GM19238 (cell line): ENCODE results near the gene ZBTB45.

Experiments used
- DNase-seq: peaks from one replicate; pipeline ENCODE4 v3.0.0; 2011; ENCODE audit warnings: low spot score; ENCODE audit not compliant: insufficient read length

The ZBTB45 gene

GRCh38 chr19:58519355-58520256 is at the start of gene ZBTB45:
ZBTB45 (minus strand) TSS chr19:58519810; CDS start chr19:58517673, 2,137 bp downstream.
- peak; percentile 79 for DNase-seq

DNA sequence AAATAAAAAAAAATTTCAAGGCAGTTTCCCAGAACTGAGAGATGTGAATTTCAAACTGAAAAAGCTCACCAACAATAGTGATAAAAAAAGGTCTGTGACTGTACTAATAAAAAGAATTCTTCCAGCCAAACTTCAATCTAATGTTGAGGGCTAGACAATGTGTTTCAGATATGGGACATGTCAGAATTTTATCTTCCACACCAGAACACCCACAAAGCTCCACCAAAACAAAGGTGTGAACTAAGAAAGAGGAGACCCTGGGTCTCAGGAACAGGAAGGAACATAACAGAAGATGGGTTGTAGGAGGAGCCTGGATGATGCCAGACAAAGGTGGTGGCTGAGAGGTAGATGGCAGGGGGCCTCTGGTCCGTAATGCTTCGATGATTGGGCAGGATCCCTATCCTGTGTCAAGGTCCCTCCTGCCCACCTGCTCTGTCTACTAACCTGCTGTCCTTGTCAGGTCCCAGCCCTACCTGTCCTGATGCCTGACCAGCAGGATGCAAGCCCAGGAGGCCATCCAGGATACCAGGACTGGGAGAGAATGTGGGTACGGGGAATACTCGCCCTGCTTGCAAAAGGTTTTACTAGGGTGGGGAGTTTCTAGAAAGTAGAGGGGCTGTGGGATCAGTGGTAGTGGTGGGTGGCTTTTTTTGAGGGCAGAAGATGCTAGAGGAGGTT is 49.0 kb upstream of the ZBTB45 start:
- DNase-seq: no peak

DNA sequence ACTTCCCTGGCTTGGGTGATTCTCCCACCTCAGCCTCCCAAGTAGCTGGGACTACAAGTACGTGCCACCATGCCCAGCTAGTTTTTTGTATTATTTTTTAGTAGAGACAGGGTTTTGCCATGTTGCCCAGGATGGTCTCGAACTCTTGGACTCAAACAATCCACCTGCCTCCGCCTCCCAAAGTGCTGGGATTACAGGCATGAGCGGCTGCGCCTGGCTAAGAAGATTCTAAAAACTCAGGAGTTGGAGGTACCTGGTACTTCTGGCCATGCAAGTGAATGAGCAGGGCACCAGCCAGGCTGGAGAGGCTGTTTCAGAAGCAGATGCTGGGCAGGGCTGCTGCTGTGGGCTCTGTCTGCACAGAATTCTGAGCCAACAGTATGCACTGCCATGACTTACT is 47.4 kb upstream of the ZBTB45 start:
- DNase-seq: no peak

DNA sequence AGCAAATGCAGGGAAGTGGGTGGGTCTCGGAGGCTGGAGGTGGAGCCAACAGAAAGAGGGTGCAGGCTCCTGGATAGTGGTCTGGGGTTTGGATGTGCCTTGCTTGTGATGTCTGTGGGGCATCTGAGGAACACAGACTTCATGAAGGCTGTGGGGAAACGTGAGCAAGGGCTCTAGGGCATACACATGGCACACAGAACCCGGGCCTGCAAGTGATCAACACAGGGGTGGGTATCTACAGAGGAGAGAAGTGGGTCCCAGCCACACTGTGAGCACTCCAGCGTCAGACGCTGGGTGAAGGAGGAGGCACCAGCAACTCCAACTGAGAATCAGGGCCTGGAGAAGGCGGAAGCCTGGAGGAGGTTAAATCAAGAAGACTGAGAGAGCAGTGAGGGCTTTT is 44.2 kb upstream of the ZBTB45 start:
- DNase-seq: no peak

- DNase-seq: no peak
Measured at GRCh38 chr19:58563034-58563573, 43.5 kb upstream of the ZBTB45 start.

DNA sequence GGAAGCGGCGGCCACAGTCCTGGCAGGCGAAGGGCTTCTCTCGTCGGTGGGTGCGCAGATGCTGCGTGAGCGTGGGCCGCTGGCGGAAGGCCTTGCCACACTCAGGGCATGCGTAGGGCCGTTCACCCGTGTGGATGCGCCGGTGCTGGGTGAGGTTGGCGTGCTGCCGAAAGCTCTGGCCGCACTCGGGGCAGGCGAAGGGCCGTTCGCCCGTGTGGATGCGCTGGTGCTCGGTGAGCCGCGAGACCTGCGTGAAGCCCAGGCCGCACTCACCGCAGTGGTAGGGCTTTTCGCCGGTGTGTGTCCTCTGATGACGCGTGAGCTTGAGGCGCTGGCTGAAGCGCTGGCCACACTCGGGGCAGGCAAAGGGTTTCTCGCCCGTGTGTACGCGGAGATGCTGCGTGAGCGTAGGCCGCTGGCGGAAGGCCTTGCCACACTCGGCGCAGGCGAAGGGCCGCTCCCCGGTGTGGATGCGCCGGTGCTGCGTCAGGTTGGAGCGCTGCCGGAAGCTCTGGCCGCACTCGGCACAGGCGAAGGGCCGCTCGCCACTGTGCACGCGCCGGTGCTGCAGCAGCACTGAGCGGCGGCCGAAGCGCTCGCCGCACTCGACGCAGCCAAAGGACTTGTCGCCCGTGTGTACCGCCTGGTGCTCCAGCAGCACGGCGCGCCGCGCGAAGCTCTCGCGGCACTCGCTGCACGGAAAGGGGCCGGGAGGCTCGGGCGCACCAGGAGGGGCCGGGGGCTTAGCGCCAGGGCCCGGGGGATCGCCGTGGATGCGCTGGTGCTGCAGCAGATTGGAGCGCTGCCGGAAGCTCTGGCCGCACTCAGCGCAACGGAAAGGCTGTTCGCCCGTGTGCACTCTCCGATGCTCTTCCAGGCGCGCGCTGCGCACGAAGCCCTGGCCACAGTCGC is 42.8 kb upstream of the ZBTB45 start:
- no peak for DNase-seq

- DNase-seq: no peak
Measured at GRCh38 chr19:58561373-58562121, 41.9 kb upstream of the ZBTB45 start.

DNA sequence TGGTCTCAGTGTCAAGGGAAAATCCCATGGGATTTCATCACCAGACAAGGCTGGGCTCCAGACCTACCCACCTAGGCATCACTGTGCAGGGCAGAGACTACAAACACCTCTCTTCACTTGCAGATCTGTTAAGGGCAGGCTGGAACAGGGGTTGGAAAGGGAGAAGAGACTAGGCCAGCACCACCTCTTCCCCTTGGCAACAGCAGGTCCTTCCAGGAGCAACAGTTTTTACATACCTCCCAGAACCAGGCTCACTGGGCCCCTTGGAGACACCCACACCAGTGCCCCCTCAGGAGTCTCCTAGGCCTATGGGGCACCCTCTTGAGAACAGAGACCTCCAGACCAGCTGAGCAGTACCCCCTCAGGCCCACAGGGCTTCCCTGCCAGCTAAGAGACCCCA is 41.3 kb upstream of the ZBTB45 start:
- DNase-seq: no peak

DNA sequence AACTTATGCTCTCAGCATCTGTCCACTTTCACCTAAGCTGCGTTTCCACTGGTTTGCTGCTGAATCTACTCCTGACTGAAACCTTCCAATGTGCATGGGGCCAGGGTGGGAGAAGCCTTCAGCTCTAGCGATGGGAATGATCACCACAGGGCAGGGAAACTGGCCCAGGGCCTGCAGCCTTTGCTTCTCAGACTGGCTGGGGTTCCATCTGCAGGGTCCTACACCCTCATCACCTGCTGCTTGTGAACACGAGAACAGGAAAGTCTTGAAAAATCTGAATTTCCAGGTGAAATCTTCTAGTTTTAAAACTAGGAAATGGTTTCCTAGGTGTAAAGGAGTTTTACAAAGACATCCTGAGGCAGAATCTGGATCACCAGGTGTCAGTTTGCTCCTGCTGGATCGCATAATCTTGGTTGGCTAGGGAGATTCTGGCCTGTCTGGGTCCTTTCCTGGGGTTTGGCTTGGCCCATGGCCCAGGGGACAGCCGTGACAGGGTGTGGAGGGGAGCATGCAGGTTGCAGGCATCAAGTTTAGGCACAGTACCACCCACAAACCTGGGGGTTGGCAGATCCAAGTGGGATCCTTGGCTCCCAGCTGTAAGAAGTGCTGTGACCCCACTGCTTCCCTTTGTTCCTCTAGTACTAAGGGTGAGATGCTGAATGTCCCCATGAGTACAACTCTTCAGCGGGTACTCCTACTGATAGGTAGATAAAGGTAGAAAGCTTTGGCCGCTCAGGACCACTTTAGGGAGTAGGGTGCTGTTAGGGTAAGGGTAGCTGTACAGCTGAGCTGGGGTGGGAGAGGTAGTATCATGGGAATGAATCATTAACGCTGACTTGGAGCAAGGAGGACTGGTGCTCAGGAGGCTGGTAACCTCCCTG is 40.6 kb upstream of the ZBTB45 start:
- DNase-seq: no peak

DNA sequence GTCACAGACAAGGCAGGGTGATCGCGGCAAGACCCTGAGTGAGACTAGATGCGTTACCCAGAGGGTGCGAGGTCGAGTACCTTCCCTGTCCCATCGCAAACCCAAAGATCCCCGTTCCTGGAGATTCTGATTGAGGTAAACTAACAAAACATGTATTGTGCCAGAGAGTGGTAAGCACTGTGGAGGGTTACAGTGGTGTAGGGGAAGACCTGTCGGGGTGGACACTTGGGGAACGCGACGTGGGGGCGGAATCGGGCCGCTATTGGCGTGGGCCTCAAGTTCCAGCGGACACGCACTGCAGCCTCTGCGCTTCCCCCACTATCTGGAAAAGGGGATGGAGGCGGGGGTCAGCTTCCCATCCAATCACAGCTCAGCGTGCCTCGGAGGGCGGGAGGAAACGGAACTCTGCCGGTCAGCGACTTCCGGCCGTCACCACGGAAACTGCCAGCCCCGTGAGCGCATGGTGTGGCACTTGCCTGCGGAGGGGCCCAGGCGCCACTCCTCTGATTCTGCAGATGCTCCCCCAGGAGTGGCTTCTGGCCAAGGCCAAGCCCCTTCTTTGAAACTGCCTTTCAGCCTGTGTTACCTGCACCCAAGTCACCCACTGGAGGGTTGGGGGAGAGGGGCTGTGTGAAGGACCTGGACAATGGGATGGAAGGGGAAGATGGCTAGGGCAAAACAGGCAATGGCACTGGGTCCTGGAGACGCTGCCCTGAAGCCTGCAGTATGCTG is 39.8 kb upstream of the ZBTB45 start:
- peak; percentile 96 for DNase-seq

GRCh38 chr19:58558623-58559274 is 39.1 kb upstream of the ZBTB45 start:
- peak; percentile 93 for DNase-seq

GRCh38 chr19:58558066-58558622 is 38.5 kb upstream of the ZBTB45 start, which contains the start of gene UBE2M:
UBE2M (minus strand) TSS chr19:58558611; CDS start chr19:58558381, 230 bp downstream.
- DNase-seq: no peak

DNA sequence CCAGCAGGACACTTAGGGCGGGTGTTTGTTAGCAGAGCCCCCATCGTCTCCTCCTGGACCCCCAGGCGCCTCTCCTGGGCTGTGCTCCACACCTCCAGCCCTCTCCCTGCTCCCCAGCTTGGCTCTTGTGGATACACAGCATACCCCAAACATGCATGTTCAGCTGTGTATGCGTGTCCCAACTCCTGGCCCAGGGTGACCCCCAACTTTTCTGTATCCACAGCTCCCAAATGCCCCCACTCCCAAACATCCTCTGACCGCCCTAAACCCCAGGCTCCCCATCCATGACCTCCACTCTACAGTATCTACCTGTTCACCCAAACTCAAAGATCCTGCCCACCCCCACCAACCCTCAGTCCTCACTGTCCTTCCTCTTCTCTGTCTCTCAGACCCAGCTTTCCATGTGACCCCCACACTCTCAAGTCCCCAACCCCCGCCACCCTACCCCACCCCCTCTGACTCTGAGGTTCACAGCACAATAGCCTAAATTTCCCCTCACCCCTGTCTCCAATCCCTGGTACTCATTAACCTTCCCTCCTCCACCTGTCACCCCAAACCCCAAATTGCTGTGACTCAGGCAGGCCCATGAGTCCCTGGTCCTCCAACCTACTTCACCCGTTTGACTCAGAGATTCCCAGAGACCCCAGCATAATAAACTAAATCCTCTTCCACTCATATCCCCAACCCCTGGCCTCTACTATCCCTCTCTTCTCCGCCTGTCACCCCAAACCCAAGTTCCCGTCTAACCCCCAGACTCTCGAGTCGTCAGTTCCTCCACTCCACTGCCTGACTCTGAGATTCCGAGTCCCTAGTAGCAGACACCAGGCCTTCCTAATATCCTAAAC is 37.8 kb upstream of the ZBTB45 start:
- DNase-seq: no peak

GRCh38 chr19:58556622-58557220 is 37.1 kb upstream of the ZBTB45 start:
- no peak for DNase-seq

DNA sequence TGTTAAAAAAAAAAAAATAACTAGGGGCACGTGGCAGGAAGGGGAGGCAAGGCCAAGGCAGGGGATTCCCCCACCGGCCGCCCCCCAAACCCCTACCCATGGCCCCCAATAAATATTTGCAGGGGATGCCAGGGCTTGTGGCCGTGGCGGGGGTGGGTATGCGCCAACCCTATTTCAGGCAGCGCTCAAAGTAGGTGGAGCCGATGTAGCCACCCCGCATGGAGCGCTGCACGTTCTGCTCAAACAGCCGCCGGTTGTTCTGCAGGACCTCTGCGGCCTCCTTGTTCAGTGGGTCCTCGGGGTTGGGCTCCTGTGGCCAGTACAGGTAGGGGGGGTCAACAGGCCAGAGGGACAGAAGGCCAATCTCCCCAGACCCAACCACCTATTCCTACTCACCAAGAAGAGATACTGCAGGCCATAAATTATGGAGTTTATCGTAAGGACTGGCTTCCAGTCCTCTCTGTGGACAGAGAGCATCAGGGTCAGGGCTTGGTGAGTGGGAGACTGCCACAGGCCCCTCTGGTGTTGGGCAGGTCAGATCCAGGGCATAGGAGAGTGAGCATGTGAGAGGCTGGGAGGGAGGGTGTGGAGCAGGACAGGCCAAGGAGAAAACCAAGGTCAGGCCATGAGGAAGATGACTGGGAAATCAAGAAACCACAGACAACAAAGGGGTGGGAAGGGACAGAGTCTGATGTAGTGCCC is 36.5 kb upstream of the ZBTB45 start:
- no peak for DNase-seq

GRCh38 chr19:58555369-58555885 is 35.8 kb upstream of the ZBTB45 start:
- DNase-seq: no peak
